ENCODE measurements around the gene GHRH. TPM values are rescaled to one million over a fixed set of nuclear protein-coding genes. Genes with fewer than 3 reads are reported as not detected.

Gene GHRH
- total and polyA plus RNA-seq, 2 experiments from 2014 or later = not detected

DNA sequence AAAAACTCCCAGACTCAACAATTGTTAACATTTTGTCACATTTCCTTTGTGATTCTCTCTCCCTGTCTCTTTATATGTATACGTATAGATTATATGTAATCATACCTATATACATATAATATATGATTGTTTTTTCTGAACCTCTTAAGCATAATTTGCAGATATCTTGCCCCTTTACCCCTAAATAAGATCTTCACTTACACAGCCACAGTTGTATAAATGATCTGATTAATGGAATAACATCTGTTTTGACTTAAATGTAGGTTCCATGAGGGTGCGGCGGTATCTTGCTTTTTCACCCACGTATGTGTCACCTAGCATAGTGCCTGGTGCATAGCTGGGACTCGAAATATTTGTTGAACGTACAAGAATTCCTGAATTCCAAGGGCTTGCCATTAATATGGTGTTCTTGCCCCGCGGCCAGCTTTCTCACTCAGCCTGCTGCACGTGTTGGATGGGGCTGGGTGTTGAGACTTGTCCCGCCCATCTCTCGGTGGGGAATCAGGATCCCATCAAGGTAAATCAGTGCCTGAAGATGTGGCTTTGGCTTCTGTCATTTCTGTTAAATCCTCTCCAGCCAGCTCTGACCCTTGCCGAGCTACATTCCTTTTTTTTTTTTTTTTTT lies 17.5 kb upstream of the GHRH start:
- H3K9me3 ChIP-seq (ENCODE audit: low read depth) = no peaks in the 10 kb centered on the region
- H3K79me2 ChIP-seq = no peaks in the 10 kb centered on the region
- H3K36me3 ChIP-seq (replicated peaks; ENCODE audit: insufficient read depth, low read depth) = no peaks in the 10 kb centered on the region
- no peaks in the 10 kb centered on the region for H3K9me2 ChIP-seq (replicated peaks; ENCODE audit: insufficient read depth)
- H3K4me2 ChIP-seq = no peak overlapping the region
- H3K4me3 ChIP-seq = no peak overlapping the region
- peaks cover 20% of the 10 kb centered on the region for H3K4me1 ChIP-seq (ENCODE audit: insufficient read depth)
- no peak overlapping the region for H2AFZ ChIP-seq
- H3K27ac ChIP-seq = no peak overlapping the region
- DNase-seq (ENCODE audit: low spot score) = peak; percentile 22
- WGBS (ENCODE audit: low lambda C conversion rate, missing lambda C conversion rate) = 65% methylated on average over 12 of the region's 12 CpGs
- no peaks in the 10 kb centered on the region for H4K20me1 ChIP-seq (ENCODE audit: insufficient read depth, poor library complexity, severe bottlenecking)
- TF ChIP-seq EZH2phosphoT487 (IDR thresholded peaks at IDR 0.05; ENCODE audit: low read depth, severe bottlenecking, unreplicated experiment) = no peak
- TF ChIP-seq, protein P1, sequence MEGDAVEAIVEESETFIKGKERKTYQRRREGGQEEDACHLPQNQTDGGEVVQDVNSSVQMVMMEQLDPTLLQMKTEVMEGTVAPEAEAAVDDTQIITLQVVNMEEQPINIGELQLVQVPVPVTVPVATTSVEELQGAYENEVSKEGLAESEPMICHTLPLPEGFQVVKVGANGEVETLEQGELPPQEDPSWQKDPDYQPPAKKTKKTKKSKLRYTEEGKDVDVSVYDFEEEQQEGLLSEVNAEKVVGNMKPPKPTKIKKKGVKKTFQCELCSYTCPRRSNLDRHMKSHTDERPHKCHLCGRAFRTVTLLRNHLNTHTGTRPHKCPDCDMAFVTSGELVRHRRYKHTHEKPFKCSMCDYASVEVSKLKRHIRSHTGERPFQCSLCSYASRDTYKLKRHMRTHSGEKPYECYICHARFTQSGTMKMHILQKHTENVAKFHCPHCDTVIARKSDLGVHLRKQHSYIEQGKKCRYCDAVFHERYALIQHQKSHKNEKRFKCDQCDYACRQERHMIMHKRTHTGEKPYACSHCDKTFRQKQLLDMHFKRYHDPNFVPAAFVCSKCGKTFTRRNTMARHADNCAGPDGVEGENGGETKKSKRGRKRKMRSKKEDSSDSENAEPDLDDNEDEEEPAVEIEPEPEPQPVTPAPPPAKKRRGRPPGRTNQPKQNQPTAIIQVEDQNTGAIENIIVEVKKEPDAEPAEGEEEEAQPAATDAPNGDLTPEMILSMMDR (IDR thresholded peaks at IDR 0.05; ENCODE audit: poor library complexity) = no peak
- TF ChIP-seq EZH2 (IDR thresholded peaks at IDR 0.05; ENCODE audit: borderline replicate concordance) = no peak
- no peaks in the 10 kb centered on the region for H3K27me3 ChIP-seq

DNA sequence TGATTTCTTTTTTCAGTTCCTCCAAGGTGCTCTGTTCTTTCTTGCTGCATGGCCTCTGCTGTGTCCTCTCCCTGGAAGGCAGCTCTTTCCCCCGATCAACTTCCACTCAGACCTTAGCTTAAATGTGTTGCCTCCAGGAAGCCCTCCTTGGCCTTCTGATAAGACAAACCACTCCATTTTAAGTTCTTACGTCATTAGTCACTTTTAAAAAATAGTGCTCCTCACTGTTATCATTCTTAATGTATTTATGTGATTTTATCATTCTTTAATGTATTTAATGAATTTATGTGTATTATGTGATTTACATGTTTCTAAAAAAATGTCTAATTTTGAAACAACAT lies 15.6 kb upstream of the GHRH start:
- 82% methylated on average over 2 of the region's 2 CpGs for WGBS (ENCODE audit: low lambda C conversion rate, missing lambda C conversion rate)
- Histone ChIP-seq H3K4me2 (peak overlapping the region; percentile 9), H3K4me3 (no peak overlapping the region), H3K9me3 (ENCODE audit: low read depth) (no peaks in the 10 kb centered on the region), H3K27ac (peak overlapping the region; percentile 9), H3K4me1 (ENCODE audit: insufficient read depth) (peaks cover 6% of the 10 kb centered on the region), H2AFZ (peak overlapping the region; percentile 23), H3K79me2 (no peaks in the 10 kb centered on the region), H3K9me2 (replicated peaks; ENCODE audit: insufficient read depth) (no peaks in the 10 kb centered on the region), H4K20me1 (ENCODE audit: insufficient read depth, poor library complexity, severe bottlenecking) (no peaks in the 10 kb centered on the region), H3K36me3 (replicated peaks; ENCODE audit: insufficient read depth, low read depth) (no peaks in the 10 kb centered on the region), H3K27me3 (no peaks in the 10 kb centered on the region)
- DNase-seq (ENCODE audit: low spot score) = no peak
- no peak for TF ChIP-seq EZH2 (IDR thresholded peaks at IDR 0.05; ENCODE audit: borderline replicate concordance)
- TF ChIP-seq, protein P1 (IDR thresholded peaks at IDR 0.05; ENCODE audit: poor library complexity) = no peak
- TF ChIP-seq EZH2phosphoT487 (IDR thresholded peaks at IDR 0.05; ENCODE audit: low read depth, severe bottlenecking, unreplicated experiment) = no peak

DNA sequence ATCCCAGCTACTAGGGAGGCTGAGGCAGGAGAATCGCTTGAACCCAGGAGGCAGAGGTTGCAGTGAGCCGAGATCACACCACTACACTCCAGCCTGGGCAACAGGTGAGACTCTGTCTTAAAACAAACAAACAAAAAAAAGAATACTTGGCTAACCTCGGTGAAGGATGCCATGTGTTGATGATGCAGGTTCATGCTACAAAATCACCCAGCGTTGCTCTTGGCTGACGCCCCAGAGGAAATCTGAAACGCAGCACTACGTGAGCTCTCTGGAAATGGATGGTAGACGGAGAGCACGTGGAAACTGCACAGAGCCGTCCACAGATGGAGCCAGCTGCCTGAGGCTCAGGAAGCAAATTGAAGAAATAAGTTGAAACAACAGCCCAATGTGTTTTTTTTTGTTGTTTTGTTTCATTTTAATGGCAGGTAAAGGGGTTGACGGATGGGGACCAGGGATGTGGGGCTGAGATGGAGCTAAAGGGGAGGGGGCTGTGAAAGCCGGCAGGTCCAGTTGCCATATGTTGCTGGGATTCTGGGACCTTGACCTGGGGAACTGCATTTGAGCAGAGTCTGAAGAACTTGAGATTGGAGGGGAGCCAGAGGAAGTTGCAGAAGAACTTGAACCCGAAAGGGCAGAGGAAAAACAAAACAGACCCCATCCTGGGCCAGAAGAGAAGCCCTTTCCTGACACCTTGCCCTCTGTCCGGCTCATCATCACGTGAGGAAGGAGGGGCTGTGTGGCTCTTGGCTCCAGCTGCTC lies 15.1 kb upstream of the GHRH start:
- Histone ChIP-seq H3K4me1 (ENCODE audit: insufficient read depth) (peaks cover 6% of the 10 kb centered on the region), H3K79me2 (no peaks in the 10 kb centered on the region), H3K4me2 (peak overlapping the region; percentile 9), H3K27me3 (no peaks in the 10 kb centered on the region), H4K20me1 (ENCODE audit: insufficient read depth, poor library complexity, severe bottlenecking) (no peaks in the 10 kb centered on the region), H3K9me2 (replicated peaks; ENCODE audit: insufficient read depth) (no peaks in the 10 kb centered on the region), H3K9me3 (ENCODE audit: low read depth) (no peaks in the 10 kb centered on the region), H3K27ac (peak overlapping the region; percentile 9), H3K4me3 (no peak overlapping the region), H3K36me3 (replicated peaks; ENCODE audit: insufficient read depth, low read depth) (no peaks in the 10 kb centered on the region), H2AFZ (peak overlapping the region; percentile 23)
- DNase-seq (ENCODE audit: low spot score) = peak; percentile 74
- TF ChIP-seq, protein P1 (IDR thresholded peaks at IDR 0.05; ENCODE audit: poor library complexity) = peak; percentile 59
- TF ChIP-seq EZH2phosphoT487 (IDR thresholded peaks at IDR 0.05; ENCODE audit: low read depth, severe bottlenecking, unreplicated experiment) = no peak
- TF ChIP-seq EZH2 (IDR thresholded peaks at IDR 0.05; ENCODE audit: borderline replicate concordance) = no peak
- 56% methylated on average over 15 of the region's 15 CpGs for WGBS (ENCODE audit: low lambda C conversion rate, missing lambda C conversion rate)

Data from hepatocyte (in vitro differentiated cells).